DOHH2 (cell line): ENCODE measurements around the gene CAMKMT.

Source experiments
- CTCF ChIP-seq: fragments of 200-600 bp; sonication (generic); IDR thresholded peaks from one replicate; pipeline ENCODE4 v1.5.1; 2014; ENCODE audit warnings: antibody characterized with exemption, mild to moderate bottlenecking, low read depth, low read length; ENCODE audit not compliant: poor library complexity, severe bottlenecking
- EZH2phosphoT487 ChIP-seq: fragments of 200-600 bp; sonication (generic); IDR thresholded peaks from 2 replicates; pipeline ENCODE4 v1.6.1; 2017; ENCODE audit warnings: borderline replicate concordance, mild to moderate bottlenecking, antibody characterized with exemption, low read length, moderate library complexity, mixed read lengths

GRCh38 chr2:44706681-44707553, 345.2 kb downstream of the CAMKMT start:
- TF ChIP-seq CTCF (no peak), EZH2phosphoT487 (no peak)
